GM12865 (cell line): Measurements from ENCODE around the gene LRFN4.

Experiments
- DNase-seq: peaks from one replicate; pipeline ENCODE4 v3.0.0; 2010; ENCODE audit warnings: low read depth
- H3K4me3 ChIP-seq: 2 replicates; pipeline ENCODE4 v1.5.1; 2011; ENCODE audit warnings: mild to moderate bottlenecking, low read depth, low read length, control low read depth
- TF ChIP-seq, protein P1 (sequence below): IDR thresholded peaks from 2 replicates; pipeline ENCODE4 v1.5.1; 2011; ENCODE audit warnings: low read length, control low read depth, low read depth, inconsistent platforms; ENCODE audit not compliant: insufficient read depth; ENCODE audit errors: missing control alignments

LRFN4 gene

DNA sequence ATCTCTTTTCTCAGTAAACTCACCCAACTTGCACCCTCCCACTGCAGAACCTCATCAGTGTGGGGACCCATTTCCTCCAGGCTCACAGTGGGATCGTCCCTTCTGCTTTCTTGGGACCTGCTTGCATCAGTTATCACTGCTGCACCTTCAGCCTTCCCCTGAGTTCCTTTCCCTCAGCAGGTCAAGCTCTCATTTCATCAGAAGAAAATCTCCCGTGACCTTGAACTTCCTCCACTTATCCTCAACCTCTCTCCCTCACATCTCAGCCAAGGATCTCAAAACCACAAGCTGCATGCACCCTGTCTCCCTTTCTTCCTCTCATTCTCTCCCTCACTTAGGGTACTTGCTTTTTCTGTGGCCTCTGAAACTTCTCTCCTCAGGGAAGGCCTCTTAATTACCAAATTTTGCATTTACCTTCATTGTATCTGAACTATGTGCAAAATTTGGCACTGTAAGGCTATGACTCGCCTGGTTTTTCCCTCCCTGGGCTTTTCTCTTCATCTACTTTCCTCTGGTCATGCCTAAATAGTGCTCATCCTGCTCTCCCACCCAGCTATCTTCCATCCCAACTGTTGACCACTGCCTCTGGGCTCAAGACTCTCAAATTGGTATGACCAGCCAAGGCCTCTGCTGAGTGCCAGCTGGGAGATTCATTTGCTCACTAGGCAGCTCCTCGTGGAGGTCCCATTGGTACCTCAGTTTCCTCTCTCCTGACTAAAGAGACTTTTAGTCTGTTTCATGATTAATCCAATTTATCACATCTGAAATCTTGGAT is 16.4 kb upstream of the LRFN4 start:
- TF ChIP-seq, protein P1, sequence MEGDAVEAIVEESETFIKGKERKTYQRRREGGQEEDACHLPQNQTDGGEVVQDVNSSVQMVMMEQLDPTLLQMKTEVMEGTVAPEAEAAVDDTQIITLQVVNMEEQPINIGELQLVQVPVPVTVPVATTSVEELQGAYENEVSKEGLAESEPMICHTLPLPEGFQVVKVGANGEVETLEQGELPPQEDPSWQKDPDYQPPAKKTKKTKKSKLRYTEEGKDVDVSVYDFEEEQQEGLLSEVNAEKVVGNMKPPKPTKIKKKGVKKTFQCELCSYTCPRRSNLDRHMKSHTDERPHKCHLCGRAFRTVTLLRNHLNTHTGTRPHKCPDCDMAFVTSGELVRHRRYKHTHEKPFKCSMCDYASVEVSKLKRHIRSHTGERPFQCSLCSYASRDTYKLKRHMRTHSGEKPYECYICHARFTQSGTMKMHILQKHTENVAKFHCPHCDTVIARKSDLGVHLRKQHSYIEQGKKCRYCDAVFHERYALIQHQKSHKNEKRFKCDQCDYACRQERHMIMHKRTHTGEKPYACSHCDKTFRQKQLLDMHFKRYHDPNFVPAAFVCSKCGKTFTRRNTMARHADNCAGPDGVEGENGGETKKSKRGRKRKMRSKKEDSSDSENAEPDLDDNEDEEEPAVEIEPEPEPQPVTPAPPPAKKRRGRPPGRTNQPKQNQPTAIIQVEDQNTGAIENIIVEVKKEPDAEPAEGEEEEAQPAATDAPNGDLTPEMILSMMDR, result no peak
- DNase-seq, result no peak
- no peak overlapping the region for H3K4me3 ChIP-seq

DNA sequence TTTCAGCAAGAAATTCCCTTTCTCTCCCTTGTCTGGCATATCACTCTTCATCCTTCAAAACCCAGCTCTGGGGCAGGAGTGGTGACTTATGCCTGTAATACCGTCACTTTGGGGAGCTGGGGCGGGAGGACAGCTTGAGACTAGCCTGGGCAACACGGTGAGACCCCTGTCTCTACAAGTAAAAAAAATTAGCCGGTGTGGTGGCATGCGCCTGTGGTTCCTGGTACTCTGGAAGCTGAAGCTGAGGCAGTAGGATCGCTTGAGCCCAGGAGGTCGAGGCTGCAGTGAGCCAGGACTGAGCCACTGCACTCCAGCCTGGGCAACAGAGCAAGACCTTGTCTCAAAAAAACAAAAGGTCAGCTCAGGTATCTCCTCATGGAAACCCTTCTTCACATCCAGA is 15.0 kb upstream of the LRFN4 start:
- DNase-seq, result no peak
- TF ChIP-seq, protein P1, result no peak
- H3K4me3 ChIP-seq, result peak overlapping the region; percentile 92

DNA sequence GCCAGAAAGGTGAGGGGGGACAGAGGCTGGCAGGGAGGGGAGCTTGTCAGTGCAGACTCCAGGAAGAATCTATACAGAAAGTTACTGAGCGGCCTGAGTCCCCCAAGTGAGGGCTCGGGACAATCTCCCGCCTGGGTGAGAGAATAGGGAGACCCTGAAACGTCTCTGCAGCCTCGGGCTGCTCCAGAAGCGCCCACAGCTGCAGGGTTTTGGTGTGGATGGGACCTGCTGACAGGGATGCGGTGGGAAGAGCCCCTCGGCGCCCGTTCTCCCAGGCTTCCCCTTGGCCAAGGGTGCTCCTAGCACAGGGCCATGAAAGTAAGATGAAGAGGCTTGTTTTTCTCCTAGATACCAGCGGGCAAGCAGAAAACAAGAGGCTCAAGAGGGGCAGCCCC is 14.4 kb upstream of the LRFN4 start:
- DNase-seq, result no peak
- TF ChIP-seq, protein P1, result no peak
- peak overlapping the region; percentile 92 for H3K4me3 ChIP-seq

DNA sequence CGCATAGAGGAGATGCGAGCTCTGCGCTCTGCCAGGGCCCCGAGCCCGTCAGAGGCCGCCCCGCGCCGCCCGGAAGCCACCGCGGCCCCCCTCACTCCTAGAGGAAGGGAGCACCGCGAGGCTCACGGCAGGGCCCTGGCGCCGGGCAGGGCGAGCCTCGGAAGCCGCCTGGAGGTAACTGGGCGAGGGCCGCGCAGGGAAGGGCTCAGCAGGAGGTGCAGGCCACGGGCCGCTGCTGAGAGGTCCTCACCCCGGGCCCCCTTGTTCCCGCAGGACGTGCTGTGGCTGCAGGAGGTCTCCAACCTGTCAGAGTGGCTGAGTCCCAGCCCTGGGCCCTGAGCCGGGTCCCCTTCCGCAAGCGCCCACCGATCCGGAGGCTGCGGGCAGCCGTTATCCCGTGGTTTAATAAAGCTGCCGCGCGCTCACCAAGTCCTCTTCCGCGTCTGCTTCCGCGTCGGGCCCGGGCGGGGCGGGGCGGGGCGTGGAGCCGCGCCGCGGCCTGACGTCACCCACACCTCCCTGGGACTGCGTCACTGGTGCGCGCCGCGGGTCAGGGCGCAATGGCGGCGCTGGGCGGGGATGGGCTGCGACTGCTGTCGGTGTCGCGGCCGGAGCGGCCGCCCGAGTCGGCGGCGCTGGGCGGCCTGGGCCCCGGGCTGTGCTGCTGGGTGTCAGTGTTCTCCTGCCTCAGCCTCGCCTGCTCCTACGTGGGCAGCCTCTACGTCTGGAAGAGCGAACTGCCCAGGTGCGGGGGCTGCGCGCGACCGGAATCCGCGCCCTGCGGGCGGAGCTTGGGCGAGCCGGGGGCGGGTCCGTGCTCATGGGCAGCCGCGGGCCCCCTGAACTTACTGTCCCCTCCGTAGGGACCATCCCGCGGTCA is 13.7 kb upstream of the LRFN4 start, which contains the start of gene RCE1:
RCE1 (plus strand) TSS at position 546 of the 880 bp plus-strand sequence; CDS start at position 561, 15 bp downstream.
- TF ChIP-seq, protein P1, result no peak
- peak; percentile 93 for DNase-seq

DNA sequence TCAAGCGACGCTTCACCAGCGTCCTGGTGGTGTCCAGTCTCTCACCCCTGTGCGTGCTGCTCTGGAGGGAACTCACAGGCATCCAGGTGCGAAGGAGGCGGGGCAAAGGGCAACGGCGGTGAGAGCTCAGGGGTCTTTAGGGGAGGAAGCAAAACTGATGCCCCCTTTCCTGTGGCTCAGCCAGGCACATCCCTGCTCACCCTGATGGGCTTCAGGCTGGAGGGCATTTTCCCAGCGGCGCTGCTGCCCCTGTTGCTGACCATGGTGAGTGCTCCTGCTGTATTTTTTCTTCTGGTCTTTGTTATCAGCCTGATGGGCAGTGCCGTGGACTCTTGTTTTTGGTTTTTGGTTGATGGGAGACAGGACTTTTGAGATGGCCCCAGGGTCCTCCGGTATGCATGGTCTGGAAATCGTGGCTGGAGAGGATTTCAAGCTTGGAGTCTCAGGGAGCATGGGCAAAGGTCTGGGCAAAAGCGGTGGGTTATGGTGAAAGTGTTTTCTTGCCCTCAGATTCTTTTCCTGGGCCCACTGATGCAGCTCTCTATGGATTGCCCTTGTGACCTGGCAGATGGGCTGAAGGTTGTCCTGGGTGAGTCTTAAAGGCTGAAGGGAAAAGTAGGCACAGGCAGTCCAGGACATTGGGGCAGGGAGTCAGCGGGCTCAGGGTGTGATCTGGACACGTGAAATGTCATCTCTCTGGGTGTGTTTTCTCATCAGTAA is 12.9 kb upstream of the LRFN4 start:
- DNase-seq, result no peak
- TF ChIP-seq, protein P1, result no peak
- H3K4me3 ChIP-seq, result peak overlapping the region; percentile 81

More for the DNA sequence above, 13.7 kb upstream of the LRFN4 start, which contains the start of gene RCE1:
- peak within 1 kb of the TSS; percentile 92 for H3K4me3 ChIP-seq

DNA sequence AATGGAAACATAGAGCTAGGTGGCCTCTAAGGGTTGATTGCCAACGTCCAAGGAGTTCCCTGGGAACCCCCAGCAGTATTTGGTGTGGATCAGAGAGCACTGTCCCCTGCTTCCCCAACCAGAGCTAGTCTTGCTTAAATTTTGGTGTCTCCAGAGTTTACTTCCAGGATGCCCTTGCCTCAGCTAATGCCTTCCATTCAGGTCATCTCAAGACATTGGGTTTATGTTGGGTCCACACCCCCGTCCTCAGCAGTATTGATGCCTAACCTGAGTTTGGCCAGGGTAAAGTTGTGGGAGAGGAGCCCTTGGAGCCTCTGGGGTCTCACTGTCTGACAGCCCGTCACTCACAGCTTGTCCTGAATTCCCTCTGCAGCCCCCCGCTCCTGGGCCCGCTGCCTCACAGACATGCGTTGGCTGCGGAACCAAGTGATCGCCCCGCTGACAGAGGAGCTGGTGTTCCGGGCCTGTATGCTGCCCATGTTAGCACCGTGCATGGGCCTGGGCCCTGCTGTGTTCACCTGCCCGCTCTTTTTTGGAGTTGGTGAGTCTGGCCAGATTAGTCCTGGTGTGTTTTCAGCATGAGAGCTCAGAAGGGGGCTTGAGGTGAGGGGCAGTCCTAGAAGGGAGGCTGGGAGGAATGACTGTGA is 12.2 kb upstream of the LRFN4 start:
- no peak overlapping the region for H3K4me3 ChIP-seq
- no peak for DNase-seq
- TF ChIP-seq, protein P1, result no peak
